ENCODE results near the gene HDAC11. TPM values are rescaled to one million over a fixed set of nuclear protein-coding genes. Genes with fewer than 3 reads are reported as not detected.

HDAC11 gene
- total RNA-seq, 1 donor from 2014 or later = 37.5 TPM

GRCh38 chr3:13546667-13547171 is 66.6 kb downstream of the HDAC11 start:
- peak; percentile 83 for DNase-seq (ENCODE audit: missing footprints)
- intact Hi-C loops (cut with DNase I) = loop anchor here (5.0 kb wide), 1 partner anchor 44 kb away; no protein-coding TSS in a partner anchor
- ATAC-seq = peak; percentile 47

GRCh38 chr3:13547591-13548371 is 67.7 kb downstream of the HDAC11 start:
- no peak for ATAC-seq
- DNase-seq (ENCODE audit: missing footprints) = no peak
- intact Hi-C loops (cut with DNase I) = loop anchor here (5.0 kb wide), 1 partner anchor 45 kb away; no protein-coding TSS in a partner anchor

DNA sequence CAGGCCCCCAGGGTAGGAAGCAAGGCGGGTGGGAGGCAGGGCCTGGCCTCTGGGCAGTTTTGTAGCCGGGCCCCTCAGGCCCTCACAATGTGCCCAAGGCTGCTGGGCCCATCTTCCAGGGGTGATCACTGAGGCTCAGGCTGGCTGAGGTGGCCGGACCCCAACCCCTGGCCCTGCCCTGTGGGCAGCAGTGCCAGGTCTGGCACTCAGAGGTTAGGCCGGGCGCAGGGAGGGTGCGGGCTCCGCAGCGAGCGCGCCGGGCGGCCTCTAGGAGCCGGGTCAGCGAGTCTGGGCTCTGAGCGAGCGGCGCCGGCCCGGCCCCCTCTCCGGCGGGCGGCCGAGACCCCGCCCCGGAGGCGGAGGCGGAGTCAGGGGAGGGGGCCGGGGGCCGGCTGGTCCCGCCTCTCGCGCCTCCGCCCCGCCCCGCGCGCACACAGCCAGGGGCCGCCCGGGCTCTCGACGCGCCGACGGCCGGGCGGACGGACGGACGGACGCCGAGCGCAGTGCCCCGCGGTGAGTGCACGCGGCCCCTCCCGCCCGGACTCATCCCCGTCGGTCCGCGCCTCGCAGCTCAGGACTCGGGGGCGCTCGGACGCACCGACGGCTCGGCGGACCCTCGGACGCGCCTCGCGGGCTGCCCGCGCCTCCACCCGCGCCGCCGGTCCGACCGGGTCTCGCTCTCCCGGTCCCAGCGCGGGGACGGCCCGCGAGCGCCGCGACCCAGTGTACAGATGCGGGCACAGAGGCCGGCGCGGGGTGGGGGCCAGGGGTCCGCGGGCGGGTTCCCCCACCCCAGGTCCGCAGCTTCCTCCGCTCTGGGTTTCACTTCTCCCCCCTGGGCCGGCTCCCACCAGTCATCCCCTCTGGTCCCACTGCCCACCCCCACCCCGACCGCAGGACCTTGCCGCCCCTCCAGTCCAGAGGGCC is 68.9 kb downstream of the HDAC11 start, which contains the start of gene FBLN2:
TSS of gene FBLN2 (plus strand) at position 430 of the 927 bp plus-strand sequence. CDS start 21,231 bp downstream, outside the sequence.
- intact Hi-C loops (cut with DNase I) = loop anchor here (5.0 kb wide), 1 partner anchor 47 kb away; no protein-coding TSS in a partner anchor

GRCh38 chr3:13549623-13550422 is 69.7 kb downstream of the HDAC11 start:
- ATAC-seq = no peak
- intact Hi-C loops (cut with DNase I) = loop anchor here (5.0 kb wide), 1 partner anchor 48 kb away; no protein-coding TSS in a partner anchor
- DNase-seq (ENCODE audit: missing footprints) = no peak

More for the DNA sequence above, 68.9 kb downstream of the HDAC11 start, which contains the start of gene FBLN2:
- DNase-seq (ENCODE audit: missing footprints) (no peak), ATAC-seq (peak; percentile 83)

DNA sequence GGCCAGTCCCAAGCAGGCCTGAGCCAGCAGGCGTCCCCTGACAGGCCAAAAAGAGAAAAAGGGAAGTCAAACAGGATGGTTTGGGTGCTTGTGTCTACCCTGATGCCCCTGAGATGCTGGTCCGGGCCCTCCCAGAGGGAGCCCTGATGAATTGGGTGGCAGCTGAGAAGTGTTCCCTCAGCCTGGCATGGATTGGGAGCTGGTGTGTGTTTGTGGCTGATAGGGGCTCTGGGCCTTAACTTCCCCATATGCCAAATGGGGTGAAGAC is 70.3 kb downstream of the HDAC11 start:
- no peak for DNase-seq (ENCODE audit: missing footprints)
- intact Hi-C loops (cut with DNase I) = no loop called here
- no peak for ATAC-seq

DNA sequence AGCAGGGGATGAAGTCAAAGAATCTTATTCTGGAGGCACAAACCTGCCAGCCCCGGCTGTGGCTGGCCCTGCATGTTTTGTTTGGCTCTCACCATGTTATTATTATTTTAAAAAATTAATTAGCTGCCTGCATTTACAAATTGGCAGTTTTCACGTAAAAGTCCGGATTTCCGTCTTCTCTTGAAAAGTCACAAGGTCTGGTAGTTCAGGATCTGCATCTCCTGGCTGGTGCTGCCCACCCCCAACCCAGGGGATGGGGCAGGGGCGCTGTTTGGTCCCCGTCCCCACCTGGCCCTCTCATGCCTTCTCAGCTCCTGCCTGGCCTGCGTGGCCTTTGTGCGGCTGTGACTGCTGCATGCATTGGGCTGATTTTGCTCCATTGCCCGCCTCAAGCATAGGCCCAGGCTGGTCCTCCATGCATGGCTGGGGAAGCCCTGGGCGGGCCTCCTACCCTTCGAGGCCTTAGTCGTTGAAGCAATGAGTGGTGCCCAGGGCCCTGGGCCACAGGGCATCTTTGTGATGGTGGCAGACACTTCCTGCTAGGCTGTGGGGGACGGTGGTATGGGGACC is 70.8 kb downstream of the HDAC11 start:
- ATAC-seq = no peak
- intact Hi-C loops (cut with DNase I) = no loop called here
- peak; percentile 71 for DNase-seq (ENCODE audit: missing footprints)

GRCh38 chr3:13552857-13553652 is 72.9 kb downstream of the HDAC11 start:
- DNase-seq (ENCODE audit: missing footprints) (no peak), ATAC-seq (no peak)
- intact Hi-C loops (cut with DNase I) = no loop called here

DNA sequence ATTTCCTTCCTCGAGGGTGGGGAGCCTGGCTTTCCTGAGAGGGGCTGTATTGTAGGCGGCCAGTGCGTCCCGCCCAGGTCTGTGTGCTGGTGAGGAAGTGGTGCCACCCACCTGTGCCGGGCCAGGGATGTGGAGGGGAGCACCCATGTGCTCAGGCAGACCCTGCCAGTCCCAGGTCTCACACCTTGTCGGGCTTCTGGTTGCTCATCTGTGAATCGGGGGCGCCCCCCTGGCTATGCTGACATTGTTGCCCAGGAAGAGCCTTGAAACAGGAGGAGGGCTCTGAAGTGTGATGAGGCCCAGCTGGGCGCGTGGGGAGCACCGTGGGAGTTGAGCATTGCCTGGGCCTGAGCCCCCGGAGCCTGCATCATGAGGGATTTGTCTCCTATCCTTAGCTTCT is 73.6 kb downstream of the HDAC11 start:
- DNase-seq (ENCODE audit: missing footprints) = no peak
- intact Hi-C loops (cut with DNase I) = no loop called here
- ATAC-seq = no peak

GRCh38 chr3:13555753-13556152 is 75.6 kb downstream of the HDAC11 start:
- ATAC-seq (no peak), DNase-seq (ENCODE audit: missing footprints) (no peak)
- intact Hi-C loops (cut with DNase I) = no loop called here

Other genes with a start within 250 kb of the HDAC11 start
- 3.5 TPM for gene NUP210, start 60.0 kb upstream of the HDAC11 start, total RNA-seq
- 81.1 TPM for gene FBLN2, start 68.8 kb downstream of the HDAC11 start, total RNA-seq